Ishikawa (cell line): Measurements from ENCODE around the gene PCDHA10.

Experiments used
- CEBPB ChIP-seq: IDR thresholded peaks from 2 replicates; pipeline ENCODE4 v1.6.1; 2012
- CREB1 ChIP-seq: IDR thresholded peaks from 2 replicates; pipeline ENCODE4 v1.6.1; 2012; ENCODE audit warnings: low read depth
- EGR1 ChIP-seq: IDR thresholded peaks from 2 replicates; pipeline ENCODE4 v1.6.1; 2012
- EP300 ChIP-seq: IDR thresholded peaks from 2 replicates; pipeline ENCODE4 v1.6.1; 2012; ENCODE audit warnings: borderline replicate concordance
- FOXM1 ChIP-seq: IDR thresholded peaks from 2 replicates; pipeline ENCODE4 v1.6.1; 2012; ENCODE audit warnings: low read depth, borderline replicate concordance
- NFIC ChIP-seq: IDR thresholded peaks from 2 replicates; pipeline ENCODE4 v1.6.1; 2012
- RAD21 ChIP-seq: IDR thresholded peaks from 2 replicates; pipeline ENCODE4 v1.6.1; 2012; ENCODE audit warnings: low read depth
- TAF1 ChIP-seq: IDR thresholded peaks from 2 replicates; pipeline ENCODE4 v1.6.1; 2012; ENCODE audit warnings: low read depth, mild to moderate bottlenecking
- YY1 ChIP-seq: IDR thresholded peaks from 2 replicates; pipeline ENCODE4 v1.6.1; 2012; ENCODE audit warnings: low read depth
- ZBTB7A ChIP-seq: IDR thresholded peaks from 2 replicates; pipeline ENCODE4 v1.6.1; 2012; ENCODE audit warnings: low read depth
- TF ChIP-seq, protein P1 (sequence below): IDR thresholded peaks from 2 replicates; pipeline ENCODE4 v1.6.1; 2012; ENCODE audit warnings: low read depth, mild to moderate bottlenecking
- TF ChIP-seq, protein P2 (sequence below): IDR thresholded peaks from 2 replicates; pipeline ENCODE4 v1.6.1; 2012

DNA sequence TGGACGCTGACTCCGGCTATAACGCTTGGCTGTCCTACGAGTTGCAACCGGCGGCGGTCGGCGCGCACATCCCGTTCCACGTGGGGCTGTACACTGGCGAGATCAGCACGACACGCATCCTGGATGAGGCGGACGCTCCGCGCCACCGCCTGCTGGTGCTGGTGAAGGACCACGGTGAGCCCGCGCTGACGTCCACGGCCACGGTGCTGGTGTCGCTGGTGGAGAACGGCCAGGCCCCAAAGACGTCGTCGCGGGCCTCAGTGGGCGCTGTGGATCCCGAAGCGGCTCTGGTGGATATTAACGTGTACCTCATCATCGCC is 21.5 kb downstream of the PCDHA10 start:
- TF ChIP-seq, protein P1, sequence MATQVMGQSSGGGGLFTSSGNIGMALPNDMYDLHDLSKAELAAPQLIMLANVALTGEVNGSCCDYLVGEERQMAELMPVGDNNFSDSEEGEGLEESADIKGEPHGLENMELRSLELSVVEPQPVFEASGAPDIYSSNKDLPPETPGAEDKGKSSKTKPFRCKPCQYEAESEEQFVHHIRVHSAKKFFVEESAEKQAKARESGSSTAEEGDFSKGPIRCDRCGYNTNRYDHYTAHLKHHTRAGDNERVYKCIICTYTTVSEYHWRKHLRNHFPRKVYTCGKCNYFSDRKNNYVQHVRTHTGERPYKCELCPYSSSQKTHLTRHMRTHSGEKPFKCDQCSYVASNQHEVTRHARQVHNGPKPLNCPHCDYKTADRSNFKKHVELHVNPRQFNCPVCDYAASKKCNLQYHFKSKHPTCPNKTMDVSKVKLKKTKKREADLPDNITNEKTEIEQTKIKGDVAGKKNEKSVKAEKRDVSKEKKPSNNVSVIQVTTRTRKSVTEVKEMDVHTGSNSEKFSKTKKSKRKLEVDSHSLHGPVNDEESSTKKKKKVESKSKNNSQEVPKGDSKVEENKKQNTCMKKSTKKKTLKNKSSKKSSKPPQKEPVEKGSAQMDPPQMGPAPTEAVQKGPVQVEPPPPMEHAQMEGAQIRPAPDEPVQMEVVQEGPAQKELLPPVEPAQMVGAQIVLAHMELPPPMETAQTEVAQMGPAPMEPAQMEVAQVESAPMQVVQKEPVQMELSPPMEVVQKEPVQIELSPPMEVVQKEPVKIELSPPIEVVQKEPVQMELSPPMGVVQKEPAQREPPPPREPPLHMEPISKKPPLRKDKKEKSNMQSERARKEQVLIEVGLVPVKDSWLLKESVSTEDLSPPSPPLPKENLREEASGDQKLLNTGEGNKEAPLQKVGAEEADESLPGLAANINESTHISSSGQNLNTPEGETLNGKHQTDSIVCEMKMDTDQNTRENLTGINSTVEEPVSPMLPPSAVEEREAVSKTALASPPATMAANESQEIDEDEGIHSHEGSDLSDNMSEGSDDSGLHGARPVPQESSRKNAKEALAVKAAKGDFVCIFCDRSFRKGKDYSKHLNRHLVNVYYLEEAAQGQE: no peak
- TF ChIP-seq EP300 (no peak), ZBTB7A (no peak), TAF1 (no peak), CREB1 (no peak), NFIC (no peak), FOXM1 (no peak), RAD21 (no peak), CEBPB (no peak), YY1 (no peak), EGR1 (no peak)
- TF ChIP-seq, protein P2, sequence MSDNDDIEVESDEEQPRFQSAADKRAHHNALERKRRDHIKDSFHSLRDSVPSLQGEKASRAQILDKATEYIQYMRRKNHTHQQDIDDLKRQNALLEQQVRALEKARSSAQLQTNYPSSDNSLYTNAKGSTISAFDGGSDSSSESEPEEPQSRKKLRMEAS: no peak
